Lung (tissue), 12 donors: Measurements from ENCODE around the gene ZNF205. TPM values are rescaled to one million over a fixed set of nuclear protein-coding genes. Genes with fewer than 3 reads are reported as not detected.

ENCODE experiments used
- ATAC-seq: fragments of 200-7000 bp; cut with Tn5 transposase; one replicate; pipeline ENCODE4 v1.9.1; 2020; ENCODE audit warnings: moderate number of reproducible peaks; ENCODE audit not compliant: insufficient read depth, low FRiP score
- DNase-seq, 3 donors: peaks; one replicate each; pipeline ENCODE4 v3.0.0-alpha.2; 2013 to 2017
- H3K27ac ChIP-seq, 2 donors: one replicate each; pipeline ENCODE4 v1.5.1; 2013; ENCODE audit warnings: mild to moderate bottlenecking in 2 of 2, moderate library complexity in 2 of 2, control low read depth in 1 of 2, inconsistent platforms in 1 of 2, low read depth in 1 of 2, low read length in 1 of 2
- H3K27me3 ChIP-seq, 3 donors: one replicate each; pipeline ENCODE4 v1.5.1; 2013; ENCODE audit warnings: low read length in 2 of 3; ENCODE audit not compliant: control insufficient read depth in 3 of 3, insufficient read depth in 3 of 3
- H3K36me3 ChIP-seq, 4 donors: one replicate each; pipeline ENCODE4 v1.5.1; 2013; ENCODE audit warnings: low read length in 4 of 4, mild to moderate bottlenecking in 1 of 4, moderate library complexity in 1 of 4; ENCODE audit not compliant: control insufficient read depth in 4 of 4, insufficient read depth in 4 of 4
- H3K4me1 ChIP-seq, 5 donors: one replicate each; pipeline ENCODE4 v1.5.1; 2013; ENCODE audit warnings: low read length in 5 of 5, mild to moderate bottlenecking in 2 of 5, moderate library complexity in 1 of 5; ENCODE audit not compliant: control insufficient read depth in 5 of 5, insufficient read depth in 5 of 5
- H3K4me3 ChIP-seq: one replicate; pipeline ENCODE4 v1.5.1; 2013; ENCODE audit warnings: mild to moderate bottlenecking, control low read depth, moderate library complexity
- H3K9ac ChIP-seq, 2 donors: one replicate each; pipeline ENCODE4 v1.5.1; 2013; ENCODE audit warnings: low read length in 2 of 2, control low read depth in 1 of 2; ENCODE audit not compliant: insufficient read depth in 1 of 2
- H3K9me3 ChIP-seq, 4 donors: one replicate each; pipeline ENCODE4 v1.5.1; 2013; ENCODE audit warnings: low read length in 3 of 4, mild to moderate bottlenecking in 1 of 4, moderate library complexity in 1 of 4; ENCODE audit not compliant: control insufficient read depth in 4 of 4, insufficient read depth in 3 of 4
- WGBS, 2 donors: extraction: QIAGEN DNeasy Blood & Tissue Kit; methylation state at CpG; one replicate each; pipeline ENCODE4 v1.1.7; 2013; 5-methylcytosine and 5-hydroxymethylcytosine counted together
- polyA plus RNA-seq, 2 donors: library from polyadenylated mRNA; stranded (reverse); fragments of 200-250 nt; gene quantifications; one replicate each; pipeline ENCODE4 v1.2.1, GENCODE V29; 2013
- total RNA-seq, 2 donors: library from RNA; depleted of rRNA in 1 of 2; stranded (reverse); fragments of >200 nt in 1 of 2; gene quantifications; one replicate each; pipeline ENCODE4 v1.2.1, GENCODE V29; 2014 to 2021
- TF ChIP-seq, protein P1 (sequence below): IDR thresholded peaks from 2 replicates; pipeline ENCODE4 v1.5.1; 2012; ENCODE audit warnings: mild to moderate bottlenecking; ENCODE audit errors: control extremely low read depth, extremely low read depth
- donor health status: control.
- donor health status: control.
- donor health status: Bipolar disorder and iron deficiency.
- donor health status: healthy.
- donor health status: DM: yes; HTN: yes; CAD: no.

The ZNF205 gene
- total and polyA plus RNA-seq, 4 donors, result 9.8 to 33.0 (median 11.5) TPM

DNA sequence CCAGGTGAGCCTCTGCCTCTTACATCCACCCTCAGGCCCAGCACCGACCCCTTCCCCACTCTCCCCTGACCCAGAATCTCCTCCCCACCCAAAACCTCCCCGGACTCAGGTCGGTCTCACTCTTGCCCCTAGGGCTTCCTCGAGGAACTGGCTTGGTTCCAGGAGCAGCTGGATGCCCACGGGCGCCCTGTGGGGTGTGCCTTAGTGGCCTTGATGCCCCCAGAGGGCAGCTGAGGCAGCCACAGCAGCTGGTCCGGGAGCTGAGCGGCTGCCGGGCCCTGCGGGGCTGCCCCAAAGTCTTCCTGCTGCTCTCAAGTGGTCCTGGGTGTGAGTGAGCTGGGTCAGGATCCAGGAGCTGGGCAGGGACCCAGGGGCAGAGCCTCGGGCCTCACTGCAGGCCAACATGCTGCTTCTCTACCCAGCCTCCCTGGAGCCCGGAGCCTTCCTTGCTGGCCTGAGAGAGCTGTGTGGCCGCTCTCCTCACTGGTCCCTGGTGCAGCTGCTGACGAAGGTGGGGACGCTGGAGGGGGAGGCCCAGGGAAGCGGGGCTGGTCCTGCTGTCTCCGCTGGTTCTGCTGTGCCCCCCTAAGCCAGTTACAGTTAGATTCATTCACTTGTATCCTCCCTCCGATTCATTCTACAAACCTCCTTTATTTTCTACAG lies 32.1 kb downstream of the ZNF205 start:
- H3K9ac ChIP-seq, result no peak overlapping the region
- DNase-seq (no peak), ATAC-seq (no peak)
- 76 to 77% methylated on average over 18 of the region's 18 CpGs for WGBS, 2 donors
- no peaks in the 10 kb centered on the region for H3K9me3 ChIP-seq
- H3K27ac ChIP-seq, result peak overlapping the region in 1 of 2 donors; percentile 87
- no peaks in the 10 kb centered on the region for H3K27me3 ChIP-seq
- H3K4me3 ChIP-seq, result no peak overlapping the region
- TF ChIP-seq, protein P1, sequence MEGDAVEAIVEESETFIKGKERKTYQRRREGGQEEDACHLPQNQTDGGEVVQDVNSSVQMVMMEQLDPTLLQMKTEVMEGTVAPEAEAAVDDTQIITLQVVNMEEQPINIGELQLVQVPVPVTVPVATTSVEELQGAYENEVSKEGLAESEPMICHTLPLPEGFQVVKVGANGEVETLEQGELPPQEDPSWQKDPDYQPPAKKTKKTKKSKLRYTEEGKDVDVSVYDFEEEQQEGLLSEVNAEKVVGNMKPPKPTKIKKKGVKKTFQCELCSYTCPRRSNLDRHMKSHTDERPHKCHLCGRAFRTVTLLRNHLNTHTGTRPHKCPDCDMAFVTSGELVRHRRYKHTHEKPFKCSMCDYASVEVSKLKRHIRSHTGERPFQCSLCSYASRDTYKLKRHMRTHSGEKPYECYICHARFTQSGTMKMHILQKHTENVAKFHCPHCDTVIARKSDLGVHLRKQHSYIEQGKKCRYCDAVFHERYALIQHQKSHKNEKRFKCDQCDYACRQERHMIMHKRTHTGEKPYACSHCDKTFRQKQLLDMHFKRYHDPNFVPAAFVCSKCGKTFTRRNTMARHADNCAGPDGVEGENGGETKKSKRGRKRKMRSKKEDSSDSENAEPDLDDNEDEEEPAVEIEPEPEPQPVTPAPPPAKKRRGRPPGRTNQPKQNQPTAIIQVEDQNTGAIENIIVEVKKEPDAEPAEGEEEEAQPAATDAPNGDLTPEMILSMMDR, result no peak
- peaks cover 0 to 3% (median 0%) of the 10 kb centered on the region in 5 donors for H3K4me1 ChIP-seq
- peaks cover 0 to 25% (median 3%) of the 10 kb centered on the region in 4 donors for H3K36me3 ChIP-seq

DNA sequence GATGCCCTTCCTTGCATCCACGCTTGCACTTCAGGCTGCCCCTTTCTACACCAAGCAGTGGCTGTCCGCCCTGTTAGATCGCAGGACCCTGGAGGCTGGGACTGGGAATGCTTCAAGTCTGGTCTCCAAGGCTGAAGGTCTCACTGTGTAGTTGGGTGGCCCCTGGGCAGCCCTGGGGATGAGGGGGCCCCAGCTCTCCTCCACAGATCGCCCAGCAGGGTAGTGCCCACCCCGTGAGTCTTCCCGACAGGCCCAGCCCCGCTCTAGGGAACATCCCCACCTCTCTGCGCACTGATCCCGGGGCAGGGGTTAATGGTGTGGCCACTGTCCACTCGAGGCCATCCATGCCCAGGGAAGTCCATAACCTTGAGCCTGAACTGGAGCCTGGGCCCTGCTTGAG lies 32.8 kb downstream of the ZNF205 start:
- ATAC-seq, result no peak

DNA sequence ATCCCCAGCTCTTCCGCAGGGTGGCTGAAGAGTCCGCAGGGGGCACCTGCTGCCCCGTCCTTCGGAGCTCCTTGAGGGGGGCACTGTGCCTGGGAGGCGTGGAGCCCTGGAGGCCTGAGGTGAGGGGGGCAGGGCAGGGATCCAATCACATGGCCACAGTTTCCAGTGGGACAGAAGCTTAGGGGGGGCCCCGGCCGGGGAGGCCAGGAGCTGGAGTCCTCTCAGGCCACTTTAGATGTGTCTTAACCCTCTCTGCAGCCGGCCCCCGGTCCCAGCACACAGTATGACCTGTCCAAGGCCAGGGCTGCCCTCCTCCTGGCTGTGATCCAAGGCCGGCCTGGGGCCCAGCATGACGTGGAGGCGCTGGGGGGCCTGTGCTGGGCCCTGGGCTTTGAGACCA lies 33.3 kb downstream of the ZNF205 start:
- H3K36me3 ChIP-seq, result peaks cover 0 to 22% (median 3%) of the 10 kb centered on the region in 4 donors
- TF ChIP-seq, protein P1, result no peak
- DNase-seq (no peak), ATAC-seq (no peak)
- H3K27me3 ChIP-seq, result no peaks in the 10 kb centered on the region
- 85 to 88% methylated on average over 12 of the region's 12 CpGs for WGBS, 2 donors
- no peak overlapping the region for H3K27ac ChIP-seq
- H3K4me3 ChIP-seq, result no peak overlapping the region
- H3K9ac ChIP-seq, result no peak overlapping the region
- no peaks in the 10 kb centered on the region for H3K9me3 ChIP-seq
- H3K4me1 ChIP-seq, result peaks cover 0 to 7% (median 0%) of the 10 kb centered on the region in 5 donors

More for the DNA sequence above, 32.8 kb downstream of the ZNF205 start:
- peaks cover 0 to 7% (median 0%) of the 10 kb centered on the region in 5 donors for H3K4me1 ChIP-seq
- peaks cover 0 to 24% (median 3%) of the 10 kb centered on the region in 4 donors for H3K36me3 ChIP-seq
- H3K27me3 ChIP-seq, result no peaks in the 10 kb centered on the region
- no peak overlapping the region for H3K9ac ChIP-seq
- TF ChIP-seq, protein P1, result no peak
- 88 to 91% methylated on average over 10 of the region's 10 CpGs for WGBS, 2 donors
- DNase-seq, result no peak
- no peak overlapping the region for H3K27ac ChIP-seq
- H3K4me3 ChIP-seq, result no peak overlapping the region
- no peaks in the 10 kb centered on the region for H3K9me3 ChIP-seq
